ENCODE data around the gene SLC16A4.

Gene SLC16A4

DNA sequence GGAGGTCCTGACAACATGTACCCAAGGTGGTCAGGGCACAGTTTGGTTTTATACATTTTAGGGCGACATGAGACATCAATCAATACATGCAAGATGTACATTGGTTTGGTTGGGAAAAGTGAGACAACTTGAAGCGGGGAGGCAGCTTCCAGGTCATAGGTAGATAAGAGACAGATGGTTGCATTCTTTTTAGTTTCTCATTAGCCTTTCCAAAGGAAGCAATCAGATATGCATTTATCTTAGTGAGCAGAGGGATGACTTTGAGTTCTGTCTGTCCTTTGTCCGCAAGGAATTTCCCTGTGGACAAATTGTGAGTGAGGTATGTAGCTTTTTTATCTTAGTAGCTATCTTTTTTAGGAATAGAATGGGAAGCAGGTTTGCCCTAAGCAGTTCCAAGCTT is 62.1 kb downstream of the SLC16A4 start:
- DNase-seq: no peak

DNA sequence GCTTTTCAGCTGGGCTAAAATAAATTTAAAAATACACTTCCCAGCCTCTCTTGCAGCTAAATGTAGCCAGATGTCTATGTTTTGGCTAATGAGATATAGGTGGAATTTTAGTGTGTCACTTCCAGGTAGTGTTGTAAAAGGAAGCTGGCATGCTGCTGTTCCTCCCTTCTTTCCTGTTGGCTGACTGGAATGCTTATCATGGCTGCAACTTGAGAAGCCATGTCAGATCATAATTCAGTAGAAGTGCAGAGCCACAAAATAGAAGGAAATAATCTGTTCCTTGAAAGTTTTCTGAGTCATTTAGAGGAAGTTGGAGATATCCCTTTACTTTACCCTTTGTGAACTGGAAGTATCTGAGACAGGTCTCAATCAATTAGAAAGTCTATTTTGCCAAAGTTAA is 62.6 kb downstream of the SLC16A4 start:
- no peak for DNase-seq

DNA sequence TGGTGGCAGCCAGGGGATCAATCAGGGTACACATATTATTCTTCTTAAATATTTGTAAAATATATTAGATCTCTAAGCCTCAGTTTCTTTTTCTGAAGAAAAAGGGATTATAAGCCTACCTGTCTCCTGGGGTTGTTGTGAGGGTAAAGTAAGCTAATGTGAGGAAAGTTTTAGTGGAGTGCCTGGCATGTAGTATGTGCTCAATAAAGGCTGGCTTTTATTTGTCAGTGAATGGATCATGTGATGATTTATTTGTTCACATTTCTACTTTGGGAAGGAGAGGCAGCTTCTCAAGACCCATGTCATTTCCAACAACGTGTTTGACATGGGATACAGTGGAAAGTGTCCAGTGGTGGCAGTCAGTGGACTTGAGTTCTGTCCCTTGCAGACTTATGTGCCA is 64.0 kb downstream of the SLC16A4 start:
- no peak for DNase-seq

DNA sequence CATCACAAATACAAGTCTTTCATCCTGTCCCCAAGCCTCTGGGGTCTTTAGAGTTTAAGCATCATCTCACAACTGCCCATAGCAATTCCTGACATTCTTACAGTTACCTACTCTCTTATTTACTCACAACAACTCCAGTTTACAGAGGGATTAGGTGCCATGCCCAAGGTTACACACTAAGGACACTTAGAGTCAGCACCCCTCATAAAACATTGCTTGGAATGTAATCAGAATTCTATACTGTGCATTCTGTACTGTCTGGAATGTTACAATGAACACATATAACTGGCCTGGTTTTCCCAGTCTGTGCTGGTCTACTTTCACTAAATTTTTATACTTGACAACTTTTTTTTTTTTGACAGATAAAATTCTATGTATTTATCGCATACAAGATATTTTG is 66.2 kb downstream of the SLC16A4 start:
- no peak for DNase-seq

DNA sequence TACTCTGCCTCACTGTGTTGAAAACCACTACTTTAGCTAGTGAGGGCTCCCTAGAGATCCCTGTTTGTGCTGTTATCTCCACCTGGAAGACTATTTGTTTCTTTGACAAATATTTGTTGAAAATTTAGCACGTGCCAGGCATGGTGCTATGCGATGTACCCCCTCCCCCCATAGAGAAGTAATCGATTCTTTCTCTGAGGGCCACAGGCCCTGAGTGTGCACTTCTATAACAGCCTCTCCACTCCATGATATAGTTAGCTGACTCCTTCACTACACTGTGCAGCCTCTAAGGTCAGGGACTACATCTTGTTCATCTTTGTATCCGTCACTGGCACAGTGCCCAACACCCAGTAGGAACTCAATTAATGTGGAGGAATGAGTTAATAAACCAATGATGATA is 69.0 kb downstream of the SLC16A4 start:
- DNase-seq: no peak

DNA sequence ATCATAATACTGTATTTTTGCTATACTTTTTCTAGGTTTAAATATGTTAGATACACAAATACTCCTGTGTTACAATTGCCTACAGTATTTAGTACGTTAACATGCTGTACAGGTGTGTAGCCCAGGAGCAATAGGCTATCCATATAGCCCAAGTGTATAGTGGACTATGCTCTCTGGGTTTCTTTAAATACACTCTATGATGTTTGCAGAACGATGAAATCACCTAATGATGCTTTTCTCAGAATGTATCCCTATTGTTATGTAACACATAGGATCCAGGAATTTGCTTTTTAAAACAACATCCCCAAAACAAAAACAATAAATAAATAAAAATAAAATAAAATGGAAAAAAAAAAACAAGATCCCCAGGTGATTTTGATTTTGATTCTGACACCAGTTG is 69.8 kb downstream of the SLC16A4 start:
- DNase-seq: no peak

DNA sequence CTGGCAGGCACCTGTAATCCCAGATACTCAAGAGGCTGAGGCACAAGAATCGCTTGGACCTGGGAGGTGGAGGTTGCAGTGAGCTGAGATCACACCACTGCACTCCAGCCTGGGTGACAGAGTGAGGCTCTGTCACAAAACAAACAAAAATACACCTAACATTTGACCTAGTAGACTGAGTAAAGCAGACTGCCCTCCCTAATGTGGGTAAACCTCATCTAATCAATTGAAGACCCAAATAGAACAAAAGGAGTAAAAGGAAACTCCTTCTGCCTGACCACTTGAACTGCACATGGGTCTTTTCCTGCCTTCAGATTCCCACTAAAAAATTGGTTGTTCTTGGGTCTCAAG is 70.7 kb downstream of the SLC16A4 start:
- no peak for DNase-seq

DNA sequence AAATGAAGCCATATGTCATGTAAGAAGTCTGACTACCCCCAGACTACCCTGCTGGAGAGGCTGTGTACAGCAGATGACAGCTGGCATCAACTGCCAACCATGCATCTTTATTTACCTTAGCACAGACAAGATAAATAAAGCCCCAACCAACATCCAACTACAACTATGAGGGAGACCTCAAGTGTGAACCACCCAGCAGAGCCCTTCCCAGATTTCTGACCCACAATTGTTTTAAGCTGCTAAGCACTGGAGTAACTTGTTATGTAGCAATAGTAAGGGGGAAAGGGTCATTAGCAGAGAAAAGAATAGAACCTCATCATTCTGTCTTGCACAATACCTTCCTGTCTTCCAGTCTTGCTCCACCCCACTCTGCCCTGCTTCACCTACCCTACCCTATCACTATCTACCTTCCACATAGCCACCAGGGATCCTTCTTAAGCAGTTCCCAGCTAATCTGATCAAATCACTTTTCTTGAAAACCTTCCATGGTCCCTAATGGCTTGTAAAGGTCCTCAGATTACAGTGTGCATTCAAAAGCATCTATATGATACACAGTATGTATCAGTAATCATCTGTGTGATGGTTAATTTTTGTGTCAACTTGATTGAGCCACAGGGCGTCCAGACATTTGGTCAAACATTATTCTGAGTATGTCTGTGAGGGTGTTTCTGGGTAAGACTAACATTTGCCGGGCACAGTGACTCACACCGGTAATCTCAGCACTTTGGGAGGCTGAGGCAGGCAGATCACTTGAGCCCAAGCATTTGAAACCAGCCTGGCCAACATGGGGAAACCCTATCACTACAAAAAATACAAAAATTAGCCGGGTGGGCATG is 71.3 kb downstream of the SLC16A4 start:
- no peak for DNase-seq

DNA sequence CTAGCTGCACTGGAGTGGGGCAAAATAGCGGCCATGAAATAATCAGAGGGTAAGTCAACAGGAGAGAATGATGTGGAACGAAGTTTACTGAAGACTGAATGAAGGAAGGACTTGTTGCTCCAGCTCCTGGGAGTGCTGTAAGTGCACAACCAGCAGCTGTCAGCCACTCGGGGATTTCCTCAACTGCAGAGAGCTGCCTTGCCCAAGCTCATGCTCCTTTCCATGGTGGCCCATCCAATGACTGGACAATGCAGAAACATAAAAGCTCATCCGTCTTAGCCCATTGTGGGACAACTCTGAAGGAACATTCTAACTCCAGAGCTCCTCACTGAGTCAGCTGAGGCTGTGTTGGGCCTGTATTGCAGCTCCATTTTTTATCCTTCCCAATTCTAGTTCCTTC is 72.8 kb downstream of the SLC16A4 start:
- no peak for DNase-seq

DNA sequence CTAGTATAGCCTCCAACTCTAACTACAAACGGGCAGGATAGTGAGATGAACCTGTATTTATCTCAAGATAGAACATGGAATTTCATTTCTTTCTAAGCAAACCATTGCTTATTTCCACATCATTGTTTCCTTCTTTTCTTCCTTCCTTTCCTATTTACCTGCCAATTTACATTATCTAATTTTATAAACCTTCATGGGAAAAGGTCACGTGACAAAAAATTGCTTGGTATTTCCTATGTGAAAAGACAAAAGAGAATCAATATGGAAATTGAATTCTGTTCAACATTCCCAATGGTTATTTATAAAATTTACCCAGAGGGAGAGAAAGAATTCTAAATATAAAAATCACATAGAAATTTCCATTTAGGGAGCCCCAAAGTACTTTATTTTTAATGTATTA is 74.1 kb downstream of the SLC16A4 start:
- DNase-seq: no peak
